GM21423 (cell line): ENCODE data around the gene SLCO3A1.
"Not testable (repeated sequence)": the region's sequence is repeated elsewhere in the genome, so short reads cannot be mapped to it uniquely, and the experiment has no call there.

Experiments
- ATAC-seq: cut with Tn5 transposase; IDR thresholded peaks from one replicate; pipeline ENCODE4 v1.9.1; 2021; ENCODE audit warnings: mild to moderate bottlenecking, moderate library complexity; ENCODE audit not compliant: unreplicated experiment

Gene SLCO3A1

GRCh38 chr15:92061511-92062195 is 208.1 kb downstream of the SLCO3A1 start:
- ATAC-seq, result no peak

GRCh38 chr15:92062505-92062904 is 209.0 kb downstream of the SLCO3A1 start:
- no peak for ATAC-seq

GRCh38 chr15:92068121-92068520 is 214.6 kb downstream of the SLCO3A1 start:
- peak; percentile 51 for ATAC-seq

- ATAC-seq, result peak; percentile 63
These were observed 216.1 kb downstream of the SLCO3A1 start for GRCh38 chr15:92069308-92070250.

GRCh38 chr15:92070251-92070650 is 216.7 kb downstream of the SLCO3A1 start:
- ATAC-seq, result not testable (repeated sequence)

GRCh38 chr15:92071045-92071634 is 217.6 kb downstream of the SLCO3A1 start:
- no peak for ATAC-seq

GRCh38 chr15:92073044-92073785 is 219.7 kb downstream of the SLCO3A1 start:
- no peak for ATAC-seq

GRCh38 chr15:92074101-92074500 is 220.6 kb downstream of the SLCO3A1 start:
- ATAC-seq, result no peak

- ATAC-seq, result no peak
These were observed 221.1 kb downstream of the SLCO3A1 start for GRCh38 chr15:92074646-92075045.

- no peak for ATAC-seq
These were observed 222.3 kb downstream of the SLCO3A1 start for GRCh38 chr15:92075764-92076163.

GRCh38 chr15:92076541-92076940 is 223.0 kb downstream of the SLCO3A1 start:
- no peak for ATAC-seq

GRCh38 chr15:92077353-92078085 is 224.0 kb downstream of the SLCO3A1 start:
- peak; percentile 79 for ATAC-seq

GRCh38 chr15:92078270-92078669 is 224.8 kb downstream of the SLCO3A1 start:
- ATAC-seq, result no peak

- no peak for ATAC-seq
These were observed 225.5 kb downstream of the SLCO3A1 start for GRCh38 chr15:92079047-92079446.

GRCh38 chr15:92079647-92080255 is 226.2 kb downstream of the SLCO3A1 start:
- no peak for ATAC-seq

GRCh38 chr15:92082006-92082843 is 228.7 kb downstream of the SLCO3A1 start:
- no peak for ATAC-seq

GRCh38 chr15:92083190-92083589 is 229.7 kb downstream of the SLCO3A1 start:
- no peak for ATAC-seq

- no peak for ATAC-seq
These were observed 233.7 kb downstream of the SLCO3A1 start for GRCh38 chr15:92087211-92087610.
